IMR-90 (cell line): ENCODE results near the gene ARHGEF26. TPM values are rescaled to one million over a fixed set of nuclear protein-coding genes. Genes with fewer than 3 reads are reported as not detected.

Experiments used
- ATAC-seq: fragments of 200-7000 bp; cut with Tn5 transposase; 2 replicates; pipeline ENCODE4 v1.9.1; 2020; ENCODE audit warnings: low read depth, mild to moderate bottlenecking, moderate library complexity
- BruUV-seq: library from RNA; stranded (reverse); fragments of 400-500 nt; replicated peaks from 2 replicates; lab custom pipeline; 2021; lab: Mats Ljungman, UMichigan
- CTCF ChIA-PET: fragments of 300-600 bp; formaldehyde crosslinking; extraction: SDS; loops from one replicate; lab custom pipeline; 2021; ENCODE audit warnings: antibody characterized with exemption; lab: Yijun Ruan, JAX
- POLR2A ChIA-PET: fragments of 300-600 bp; sonication (Branson Sonifier 250); formaldehyde crosslinking; loops from one replicate; lab custom pipeline; 2022; ENCODE audit warnings: antibody characterized with exemption; ENCODE audit not compliant: unreplicated experiment; lab: Charles Lee
- DNase-seq: peaks from one replicate; pipeline ENCODE4 v3.0.0; 2013
- H2AFZ ChIP-seq: replicated peaks from 2 replicates; pipeline ENCODE3; 2013; ENCODE audit warnings: low read length, mild to moderate bottlenecking; ENCODE audit not compliant: poor library complexity
- H2AK5ac ChIP-seq: 2 replicates; pipeline ENCODE4 v1.6.1; 2013; ENCODE audit warnings: low read depth, low read length, inconsistent platforms
- H2AK9ac ChIP-seq: replicated peaks from 2 replicates; pipeline ENCODE3; 2013; ENCODE audit warnings: mild to moderate bottlenecking, low read depth, low read length, moderate library complexity; ENCODE audit not compliant: poor library complexity
- H2BK120ac ChIP-seq: 2 replicates; pipeline ENCODE4 v1.6.1; 2013; ENCODE audit warnings: low read depth, low read length, inconsistent platforms
- H2BK15ac ChIP-seq: 3 replicates; pipeline ENCODE4 v1.6.1; 2013; ENCODE audit warnings: low read depth, low read length, inconsistent platforms
- H2BK20ac ChIP-seq: 2 replicates; pipeline ENCODE4 v1.6.1; 2013; ENCODE audit warnings: low read depth, mild to moderate bottlenecking, inconsistent platforms, low read length, moderate library complexity
- H2BK5ac ChIP-seq: 2 replicates; pipeline ENCODE4 v1.6.1; 2013; ENCODE audit warnings: mild to moderate bottlenecking, low read depth, low read length, inconsistent platforms; ENCODE audit not compliant: poor library complexity, severe bottlenecking
- H3K14ac ChIP-seq: replicated peaks from 2 replicates; pipeline ENCODE4 v1.6.1; 2013; ENCODE audit warnings: low read depth, low read length, inconsistent platforms
- H3K18ac ChIP-seq: 2 replicates; pipeline ENCODE4 v1.6.1; 2013; ENCODE audit warnings: low read depth, low read length, control low read depth
- H3K23ac ChIP-seq: 2 replicates; pipeline ENCODE4 v1.6.1; 2013; ENCODE audit warnings: low read depth, low read length, inconsistent platforms
- H3K27ac ChIP-seq: 2 replicates; pipeline ENCODE4 v1.5.1; 2013; ENCODE audit warnings: mild to moderate bottlenecking, control low read depth, low read length; ENCODE audit not compliant: insufficient read depth
- H3K27me3 ChIP-seq: 2 replicates; pipeline ENCODE4 v1.6.1; 2013; ENCODE audit warnings: low read length; ENCODE audit not compliant: control insufficient read depth, insufficient read depth
- H3K36me3 ChIP-seq: 2 replicates; pipeline ENCODE4 v1.6.1; 2013; ENCODE audit warnings: low read length, mixed read lengths; ENCODE audit not compliant: control insufficient read depth, insufficient read depth
- H3K4ac ChIP-seq: 2 replicates; pipeline ENCODE4 v1.6.1; 2013; ENCODE audit warnings: low read depth, low read length, inconsistent platforms
- H3K4me1 ChIP-seq: 2 replicates; pipeline ENCODE4 v1.6.1; 2013; ENCODE audit warnings: low read length, mixed read lengths; ENCODE audit not compliant: control insufficient read depth, insufficient read depth
- H3K4me2 ChIP-seq: 2 replicates; pipeline ENCODE4 v1.6.1; 2013; ENCODE audit warnings: low read depth, mild to moderate bottlenecking, control low read depth, low read length, moderate library complexity
- H3K4me3 ChIP-seq: 2 replicates; pipeline ENCODE4 v1.5.1; 2013; ENCODE audit warnings: low read depth, mild to moderate bottlenecking, control low read depth, low read length, moderate library complexity; ENCODE audit not compliant: insufficient read depth
- H3K56ac ChIP-seq: 2 replicates; pipeline ENCODE4 v1.6.1; 2013; ENCODE audit warnings: low read length, inconsistent platforms; ENCODE audit not compliant: insufficient read depth; ENCODE audit errors: extremely low read depth
- H3K79me1 ChIP-seq, 2 experiments: 2 replicates each; pipeline ENCODE4 v1.6.1; 2013; ENCODE audit warnings: low read length in 2 of 2, inconsistent platforms in 1 of 2, low read depth in 1 of 2
- H3K9ac ChIP-seq: 2 replicates; pipeline ENCODE4 v1.6.1; 2013; ENCODE audit warnings: low read depth, low read length, control low read depth
- H3K9me1 ChIP-seq: 2 replicates; pipeline ENCODE4 v1.6.1; 2013; ENCODE audit warnings: low read length, inconsistent platforms; ENCODE audit not compliant: insufficient read depth
- H3K9me3 ChIP-seq: 2 replicates; pipeline ENCODE4 v1.6.1; 2013; ENCODE audit warnings: low read length; ENCODE audit not compliant: control insufficient read depth, insufficient read depth
- H4K20me1 ChIP-seq: 2 replicates; pipeline ENCODE4 v1.6.1; 2013; ENCODE audit warnings: low read length, inconsistent platforms; ENCODE audit not compliant: insufficient read depth
- H4K5ac ChIP-seq: 2 replicates; pipeline ENCODE4 v1.6.1; 2013; ENCODE audit warnings: mild to moderate bottlenecking, low read depth, low read length, control low read depth
- H4K8ac ChIP-seq, 2 experiments: 2 replicates each; pipeline ENCODE4 v1.6.1; 2013; ENCODE audit warnings: low read depth in 2 of 2, low read length in 2 of 2, control low read depth in 1 of 2, inconsistent platforms in 1 of 2
- H4K91ac ChIP-seq: 2 replicates; pipeline ENCODE4 v1.6.1; 2013; ENCODE audit warnings: low read depth, low read length, inconsistent platforms; ENCODE audit not compliant: insufficient read depth
- CHD1 ChIP-seq: IDR thresholded peaks from 2 replicates; pipeline ENCODE4 v1.6.1; 2012; ENCODE audit warnings: low read depth, low read length, improper control_type of control experiment
- MAFK ChIP-seq: IDR thresholded peaks from 2 replicates; pipeline ENCODE4 v1.6.1; 2012; ENCODE audit warnings: low read depth, low read length, improper control_type of control experiment
- NFE2L2 ChIP-seq: fragments of 150-350 bp; IDR thresholded peaks from 2 replicates; pipeline ENCODE4 v1.6.1; 2016; ENCODE audit warnings: low read depth, mild to moderate bottlenecking, low read length
- RFX5 ChIP-seq: IDR thresholded peaks from 2 replicates; pipeline ENCODE4 v1.8.0; 2012; ENCODE audit warnings: low read depth, mild to moderate bottlenecking, low read length, moderate library complexity
- WGBS, 2 experiments: methylation state at CpG; one replicate each; pipeline versions ENCODE4 v1.1.5 to v1.1.7; 2013; ENCODE audit warnings: missing lambda C conversion rate in 2 of 2; ENCODE audit not compliant: insufficient read length in 1 of 2; ENCODE audit errors: extremely low coverage in 2 of 2; 5-methylcytosine and 5-hydroxymethylcytosine counted together
- dilution Hi-C: fragments of 300-500 bp; cut with HindIII; formaldehyde crosslinking; loops from one replicate; pipeline ENCODE4 v1.14.3; 2018; ENCODE audit warnings: low sequenced_read_pairs; ENCODE audit not compliant: unreplicated experiment
- in situ Hi-C: fragments of 300-500 bp; cut with MboI; formaldehyde crosslinking; loops from 3 replicates; pipeline ENCODE4 v1.14.3; 2019; ENCODE audit warnings: low sequenced_read_pairs, inconsistent platforms, mixed read lengths
- intact Hi-C: fragments of 100-400 bp; cut with micrococcal nuclease; formaldehyde crosslinking; loops from 2 replicates; pipeline ENCODE4 v1.10.0; 2022
- polyA plus RNA-seq, 3 experiments: library from polyadenylated mRNA; depleted of rRNA; stranded (reverse); fragments of >200 nt; gene quantifications; 2 replicates each; pipeline ENCODE4 v1.2.3, GENCODE V29; 2012; ENCODE audit warnings: low replicate concordance in 1 of 3
- total RNA-seq: library from RNA; depleted of rRNA; stranded (reverse); fragments of >200 nt; gene quantifications from 2 replicates; pipeline ENCODE4 v1.2.3, GENCODE V29; 2012

The ARHGEF26 gene
- total and polyA plus RNA-seq, 2 of the 4 experiments (the other 2 are of a cell fraction): 2.0 to 2.3 TPM

GRCh38 chr3:154175041-154175440 lies 53.9 kb downstream of the ARHGEF26 start:
- Histone ChIP-seq H3K4ac (no peak overlapping the region), H3K56ac (no peak overlapping the region), H2BK15ac (no peak overlapping the region), H3K4me3 (no peak overlapping the region), H3K4me1 (no peaks in the 10 kb centered on the region), H3K9me1 (no peaks in the 10 kb centered on the region; the same call in 1 of the 2 replicates), H3K23ac (no peak overlapping the region), H4K8ac (no peak overlapping the region), H3K9me3 (no peaks in the 10 kb centered on the region), H2AK5ac (no peak overlapping the region), H4K91ac (no peak overlapping the region), H3K36me3 (no peaks in the 10 kb centered on the region), H2AK9ac (no peak overlapping the region), H2BK5ac (no peak overlapping the region), H2AFZ (no peak overlapping the region), H3K27me3 (no peaks in the 10 kb centered on the region), H3K9ac (no peak overlapping the region), H3K27ac (no peak overlapping the region), H4K20me1 (no peaks in the 10 kb centered on the region), H3K79me1 (no peaks in the 10 kb centered on the region), H3K4me2 (no peak overlapping the region), H2BK20ac (no peak overlapping the region), H3K18ac (no peak overlapping the region), H3K14ac (no peak overlapping the region), H2BK120ac (no peak overlapping the region), H4K5ac (no peak overlapping the region)
- WGBS, 2 experiments: no CpG with 5 or more reads among the region's 3 CpGs
- no peak for TF ChIP-seq MAFK
- no peak for TF ChIP-seq RFX5
- TF ChIP-seq CHD1: no peak
- TF ChIP-seq NFE2L2: no peak
- no TSS peak for BruUV-seq
- intact Hi-C loops: no loop called here
- in situ Hi-C loops: no loop called here
- no peak for DNase-seq
- ChIA-PET POLR2A (no interaction called here), CTCF (no interaction called here)
- no peak for ATAC-seq
- dilution Hi-C loops: no loop called here
